Left lung (tissue), 10 donors: Measurements from ENCODE around the gene CCR8. TPM values are rescaled to one million over a fixed set of nuclear protein-coding genes. Genes with fewer than 3 reads are reported as not detected.

Source experiments
- ATAC-seq: fragments of 200-7000 bp; cut with Tn5 transposase; one replicate; pipeline ENCODE4 v1.9.1; 2020; ENCODE audit warnings: moderate library complexity
- DNase-seq, 4 donors: peaks; one replicate each; pipeline ENCODE4 v3.0.0-alpha.2; 2013 to 2020
- H3K27ac ChIP-seq, 2 donors: fragments of 200-600 bp; sonication (generic) in 1 of 2; one replicate each; pipeline versions ENCODE4 v1.5.0 to v1.8.0; 2020 to 2021
- H3K27me3 ChIP-seq, 2 donors: fragments of 200-600 bp; sonication (generic) in 1 of 2; one replicate each; pipeline versions ENCODE4 v1.5.0 to v1.8.0; 2020 to 2021
- H3K36me3 ChIP-seq, 2 donors: fragments of 200-600 bp; sonication (generic) in 1 of 2; one replicate each; pipeline versions ENCODE4 v1.5.0 to v1.8.0; 2020 to 2021
- H3K4me1 ChIP-seq, 2 donors: fragments of 200-600 bp; one replicate each; pipeline ENCODE4 v1.8.0; 2021
- H3K4me3 ChIP-seq, 2 donors: fragments of 200-600 bp; sonication (generic) in 1 of 2; one replicate each; pipeline versions ENCODE4 v1.5.0 to v1.8.0; 2020 to 2021; ENCODE audit warnings: mild to moderate bottlenecking in 1 of 2
- H3K9me3 ChIP-seq, 2 donors: fragments of 200-600 bp; sonication (generic) in 1 of 2; one replicate each; pipeline versions ENCODE4 v1.5.0 to v1.8.0; 2020 to 2021
- CTCF ChIP-seq, 2 donors: fragments of 200-600 bp; sonication (generic) in 1 of 2; IDR thresholded peaks; one replicate each; pipeline versions ENCODE4 v1.5.0 to v1.8.0; 2021; ENCODE audit warnings: antibody characterized with exemption in 2 of 2
- intact Hi-C, 2 donors: fragments of 100-400 bp; cut with DNase I; formaldehyde crosslinking; loops; one replicate each; pipeline versions ENCODE4 v1.11.2 to v1.14.2; 2022
- polyA plus RNA-seq, 6 donors: library from polyadenylated mRNA; unstranded; fragments of 120-200 nt; gene quantifications; one replicate each; pipeline ENCODE4 v1.2.1, GENCODE V29; 2013; ENCODE audit not compliant: insufficient read length in 6 of 6
- total RNA-seq, 2 donors: library from RNA; stranded (reverse); fragmentation: NEBNext Ultra II Directional; extraction: Animal tissue kit (Norgen Biotek cat#: 25700); gene quantifications; one replicate each; pipeline ENCODE4 v1.2.1, GENCODE V29; 2021
- donor health status: DM: no; HTN: yes; CAD: no.
- donor health status: DM: no; HTN: no; CAD: no.

Gene CCR8
- total and polyA plus RNA-seq, 8 donors = 0.29 TPM; not detected in 7

GRCh38 chr3:39282057-39282456 is 47.5 kb upstream of the CCR8 start:
- peaks cover 0 to 44% of the 10 kb centered on the region in 2 donors for H3K4me1 ChIP-seq
- H3K9me3 ChIP-seq = no peaks in the 10 kb centered on the region
- H3K4me3 ChIP-seq = no peak overlapping the region
- H3K36me3 ChIP-seq = no peaks in the 10 kb centered on the region
- DNase-seq (no peak), ATAC-seq (no peak)
- intact Hi-C loops = loop anchor here in 1 of 2 donors (5.0 kb wide), 1 partner anchor 75 kb away; no protein-coding TSS in a partner anchor
- no peak overlapping the region for H3K27ac ChIP-seq
- no peaks in the 10 kb centered on the region for H3K27me3 ChIP-seq
- no peak for TF ChIP-seq CTCF (IDR thresholded peaks at IDR 0.05)

GRCh38 chr3:39284457-39284881 is 45.0 kb upstream of the CCR8 start:
- H3K4me3 ChIP-seq = no peak overlapping the region
- no peaks in the 10 kb centered on the region for H3K27me3 ChIP-seq
- no peak for TF ChIP-seq CTCF (IDR thresholded peaks at IDR 0.05)
- ATAC-seq = no peak
- H3K36me3 ChIP-seq = no peaks in the 10 kb centered on the region
- no peak for DNase-seq
- intact Hi-C loops = loop anchor here in 1 of 2 donors (5.0 kb wide), 1 partner anchor 77 kb away; no protein-coding TSS in a partner anchor
- no peaks in the 10 kb centered on the region for H3K9me3 ChIP-seq
- no peak overlapping the region for H3K27ac ChIP-seq
- peaks cover 0 to 34% of the 10 kb centered on the region in 2 donors for H3K4me1 ChIP-seq

GRCh38 chr3:39285332-39285731 is 44.2 kb upstream of the CCR8 start:
- no peak for ATAC-seq
- no peaks in the 10 kb centered on the region for H3K27me3 ChIP-seq

GRCh38 chr3:39286771-39287170 is 42.7 kb upstream of the CCR8 start:
- ATAC-seq (no peak), DNase-seq (no peak)
- Histone ChIP-seq H3K4me1 (peaks cover 0 to 14% of the 10 kb centered on the region in 2 donors), H3K9me3 (no peaks in the 10 kb centered on the region), H3K36me3 (no peaks in the 10 kb centered on the region), H3K27ac (no peak overlapping the region), H3K4me3 (no peak overlapping the region), H3K27me3 (no peaks in the 10 kb centered on the region)
- intact Hi-C loops = loop anchor here in 1 of 2 donors (5.0 kb wide), 1 partner anchor 94 kb away; the partner anchor contains the start of gene XIRP1
- TF ChIP-seq CTCF (IDR thresholded peaks at IDR 0.05) = no peak

More at GRCh38 chr3:39285332-39285731, 44.2 kb upstream of the CCR8 start:
- Histone ChIP-seq H3K9me3 (no peaks in the 10 kb centered on the region), H3K4me1 (peaks cover 0 to 26% of the 10 kb centered on the region in 2 donors), H3K27ac (no peak overlapping the region), H3K4me3 (no peak overlapping the region), H3K36me3 (no peaks in the 10 kb centered on the region)
- no peak for DNase-seq
- TF ChIP-seq CTCF (IDR thresholded peaks at IDR 0.05) = no peak
- intact Hi-C loops = loop anchor here in 1 of 2 donors (5.0 kb wide), 1 partner anchor 93 kb away; the partner anchor contains the start of gene XIRP1

- no peak for DNase-seq
- Histone ChIP-seq H3K36me3 (no peaks in the 10 kb centered on the region), H3K4me3 (no peak overlapping the region), H3K9me3 (no peaks in the 10 kb centered on the region), H3K27me3 (no peaks in the 10 kb centered on the region), H3K4me1 (peaks cover 0 to 14% of the 10 kb centered on the region in 2 donors), H3K27ac (no peak overlapping the region)
- intact Hi-C loops = loop anchor here in 1 of 2 donors (5.0 kb wide), 1 partner anchor 95 kb away; the partner anchor contains the start of gene XIRP1
- no peak for ATAC-seq
- TF ChIP-seq CTCF (IDR thresholded peaks at IDR 0.05) = no peak
Measured at GRCh38 chr3:39287216-39288164, 42.0 kb upstream of the CCR8 start.
